OCI-LY1 (cell line): ENCODE results near the gene TBX18.

Source experiments
- EZH2 ChIP-seq: fragments of 200-600 bp; sonication (generic), shearing (Covaris generic); IDR thresholded peaks from 2 replicates; pipeline ENCODE4 v1.8.0; 2017; ENCODE audit warnings: borderline replicate concordance, mixed run types, mild to moderate bottlenecking, antibody characterized with exemption, low read length, moderate library complexity, mixed read lengths
- TF ChIP-seq, protein P1 (sequence below): fragments of 200-600 bp; sonication (generic), shearing (Covaris generic); IDR thresholded peaks from 2 replicates; pipeline ENCODE4 v1.5.1; 2017; ENCODE audit warnings: mild to moderate bottlenecking, antibody characterized with exemption, low read length, moderate library complexity, mixed read lengths

DNA sequence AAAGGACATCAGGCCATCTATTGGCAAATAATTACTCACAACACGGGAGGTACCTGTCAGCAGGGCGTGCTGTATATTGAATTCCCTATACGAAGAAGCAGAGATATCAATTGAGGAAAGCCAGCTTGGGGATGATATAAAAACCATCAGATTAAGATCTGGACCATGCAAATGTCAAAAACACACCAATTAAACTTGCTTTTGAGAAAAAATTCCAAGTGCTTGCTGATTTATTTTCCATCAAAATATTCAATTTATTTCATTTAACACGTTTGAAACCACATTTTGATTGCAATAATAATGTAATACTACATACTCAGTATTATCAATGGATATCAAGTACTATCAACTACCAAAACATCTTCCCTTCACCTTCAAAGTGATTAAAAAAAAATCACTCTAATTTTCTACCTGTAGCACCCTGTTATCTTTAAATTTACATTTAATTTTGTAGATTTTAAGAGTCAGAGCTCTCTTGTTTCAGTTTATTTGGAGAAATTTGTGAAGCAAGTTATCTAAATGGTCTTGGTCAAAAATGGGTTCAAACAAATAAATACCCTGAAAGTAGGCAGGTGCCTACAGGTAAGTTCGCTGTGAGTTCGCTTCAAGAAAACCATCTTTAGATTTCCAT lies 6.8 kb upstream of the TBX18 start:
- TF ChIP-seq, protein P1, sequence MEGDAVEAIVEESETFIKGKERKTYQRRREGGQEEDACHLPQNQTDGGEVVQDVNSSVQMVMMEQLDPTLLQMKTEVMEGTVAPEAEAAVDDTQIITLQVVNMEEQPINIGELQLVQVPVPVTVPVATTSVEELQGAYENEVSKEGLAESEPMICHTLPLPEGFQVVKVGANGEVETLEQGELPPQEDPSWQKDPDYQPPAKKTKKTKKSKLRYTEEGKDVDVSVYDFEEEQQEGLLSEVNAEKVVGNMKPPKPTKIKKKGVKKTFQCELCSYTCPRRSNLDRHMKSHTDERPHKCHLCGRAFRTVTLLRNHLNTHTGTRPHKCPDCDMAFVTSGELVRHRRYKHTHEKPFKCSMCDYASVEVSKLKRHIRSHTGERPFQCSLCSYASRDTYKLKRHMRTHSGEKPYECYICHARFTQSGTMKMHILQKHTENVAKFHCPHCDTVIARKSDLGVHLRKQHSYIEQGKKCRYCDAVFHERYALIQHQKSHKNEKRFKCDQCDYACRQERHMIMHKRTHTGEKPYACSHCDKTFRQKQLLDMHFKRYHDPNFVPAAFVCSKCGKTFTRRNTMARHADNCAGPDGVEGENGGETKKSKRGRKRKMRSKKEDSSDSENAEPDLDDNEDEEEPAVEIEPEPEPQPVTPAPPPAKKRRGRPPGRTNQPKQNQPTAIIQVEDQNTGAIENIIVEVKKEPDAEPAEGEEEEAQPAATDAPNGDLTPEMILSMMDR: no peak
- TF ChIP-seq EZH2: no peak
